Endothelial cell of umbilical vein (primary cell): ENCODE measurements around the gene KMT5C.

ENCODE experiments used
- EZH2 ChIP-seq: IDR thresholded peaks from 2 replicates; pipeline ENCODE4 v1.6.1; 2012; ENCODE audit warnings: borderline replicate concordance, low read depth, mild to moderate bottlenecking, moderate library complexity, low read length, inconsistent platforms; ENCODE audit not compliant: severe bottlenecking
- JUN ChIP-seq: IDR thresholded peaks from 2 replicates; pipeline ENCODE4 v1.6.1; 2011; ENCODE audit warnings: borderline replicate concordance, low read depth; ENCODE audit not compliant: insufficient read length, insufficient read depth
- MYC ChIP-seq: IDR thresholded peaks from one replicate; pipeline ENCODE4 v1.6.1; 2011; ENCODE audit warnings: mild to moderate bottlenecking, low read depth, low read length
- POLR2A ChIP-seq: IDR thresholded peaks from 2 replicates; pipeline ENCODE4 v1.6.1; 2012; ENCODE audit warnings: low read depth, mild to moderate bottlenecking, control low read depth, low read length
- TF ChIP-seq, protein P1 (sequence below), 2 donors: IDR thresholded peaks; 1 replicate in 1 of 2; 2 replicates in 1 of 2; pipeline ENCODE4 v1.5.1; 2011; ENCODE audit warnings: low read length in 2 of 2, mild to moderate bottlenecking in 2 of 2, moderate library complexity in 2 of 2, control low read depth in 1 of 2, inconsistent platforms in 1 of 2, low read depth in 1 of 2; ENCODE audit not compliant: insufficient read depth in 1 of 2; ENCODE audit errors: extremely low read depth in 1 of 2

DNA sequence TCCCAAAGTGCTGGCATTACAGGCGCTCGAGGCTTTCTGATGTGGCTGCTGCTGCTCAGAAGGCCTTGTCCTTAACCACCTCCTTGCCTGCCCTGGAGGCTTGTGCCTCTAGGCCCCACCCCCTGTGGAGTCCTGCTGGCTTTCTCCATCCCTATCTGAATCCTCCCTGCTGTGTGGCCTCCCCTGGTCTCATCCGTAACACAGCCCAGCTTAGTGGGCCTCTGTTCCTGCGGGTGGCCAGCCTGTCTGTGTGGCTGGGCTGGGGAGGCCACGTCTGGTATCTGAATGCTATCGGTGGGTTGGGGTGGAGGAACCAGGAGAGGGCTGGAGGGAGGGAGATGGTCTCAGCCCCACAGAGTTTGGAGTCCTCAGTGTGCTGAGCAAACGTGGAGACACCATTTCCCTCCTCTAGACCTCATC is 50.8 kb downstream of the KMT5C start:
- TF ChIP-seq, protein P1, sequence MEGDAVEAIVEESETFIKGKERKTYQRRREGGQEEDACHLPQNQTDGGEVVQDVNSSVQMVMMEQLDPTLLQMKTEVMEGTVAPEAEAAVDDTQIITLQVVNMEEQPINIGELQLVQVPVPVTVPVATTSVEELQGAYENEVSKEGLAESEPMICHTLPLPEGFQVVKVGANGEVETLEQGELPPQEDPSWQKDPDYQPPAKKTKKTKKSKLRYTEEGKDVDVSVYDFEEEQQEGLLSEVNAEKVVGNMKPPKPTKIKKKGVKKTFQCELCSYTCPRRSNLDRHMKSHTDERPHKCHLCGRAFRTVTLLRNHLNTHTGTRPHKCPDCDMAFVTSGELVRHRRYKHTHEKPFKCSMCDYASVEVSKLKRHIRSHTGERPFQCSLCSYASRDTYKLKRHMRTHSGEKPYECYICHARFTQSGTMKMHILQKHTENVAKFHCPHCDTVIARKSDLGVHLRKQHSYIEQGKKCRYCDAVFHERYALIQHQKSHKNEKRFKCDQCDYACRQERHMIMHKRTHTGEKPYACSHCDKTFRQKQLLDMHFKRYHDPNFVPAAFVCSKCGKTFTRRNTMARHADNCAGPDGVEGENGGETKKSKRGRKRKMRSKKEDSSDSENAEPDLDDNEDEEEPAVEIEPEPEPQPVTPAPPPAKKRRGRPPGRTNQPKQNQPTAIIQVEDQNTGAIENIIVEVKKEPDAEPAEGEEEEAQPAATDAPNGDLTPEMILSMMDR (IDR thresholded peaks at IDR 0.05; ENCODE audit: extremely low read depth in 1 of 2, insufficient read depth in 1 of 2, low read depth in 1 of 2, low read length in 2 of 2) = no peak
- TF ChIP-seq EZH2 (no peak), JUN (no peak), POLR2A (no peak), MYC (no peak)
